CD8-positive, alpha-beta memory T cell (primary cell): ENCODE results near the gene HLCS. TPM values are rescaled to one million over a fixed set of nuclear protein-coding genes. Genes with fewer than 3 reads are reported as not detected.
"Not testable (repeated sequence)": the region's sequence is repeated elsewhere in the genome, so short reads cannot be mapped to it uniquely, and the experiment has no call there.

Experiments
- CTCF ChIA-PET: fragments of 350-600 bp; sonication (Branson Sonifier 250); formaldehyde crosslinking; loops from one replicate; lab custom pipeline; 2021; ENCODE audit warnings: antibody characterized with exemption; lab: Charles Lee
- POLR2A ChIA-PET: fragments of 350-600 bp; sonication (Branson Sonifier 250); formaldehyde crosslinking; loops from one replicate; lab custom pipeline; 2021; ENCODE audit warnings: antibody characterized with exemption; lab: Charles Lee
- DNase-seq, 5 donors: peaks; one replicate each; pipeline versions ENCODE4 v3.0.0 to v3.0.0-alpha.2; 2020 to 2022; ENCODE audit warnings: mixed read lengths in 1 of 5
- H3K27ac ChIP-seq: one replicate; pipeline ENCODE4 v1.7.0; 2013; ENCODE audit warnings: low read depth, mild to moderate bottlenecking, low read length, moderate library complexity
- H3K27me3 ChIP-seq: 2 replicates; pipeline ENCODE4 v1.7.0; 2013; ENCODE audit warnings: low read length, mild to moderate bottlenecking; ENCODE audit not compliant: insufficient read depth, poor library complexity, severe bottlenecking
- H3K36me3 ChIP-seq: 2 replicates; pipeline ENCODE4 v1.7.0; 2013; ENCODE audit warnings: mild to moderate bottlenecking, low read length, moderate library complexity; ENCODE audit not compliant: insufficient read depth
- H3K4me1 ChIP-seq: 2 replicates; pipeline ENCODE4 v1.7.0; 2013; ENCODE audit warnings: mild to moderate bottlenecking, low read length, moderate library complexity; ENCODE audit not compliant: insufficient read depth
- H3K4me3 ChIP-seq: 2 replicates; pipeline ENCODE4 v1.7.0; 2013; ENCODE audit warnings: mild to moderate bottlenecking, low read length
- H3K9me3 ChIP-seq: 2 replicates; pipeline ENCODE4 v1.7.0; 2013; ENCODE audit warnings: mild to moderate bottlenecking, low read length
- H3K27ac Mint-ChIP-seq, 8 donors: one replicate each; pipeline ENCODE4 v1.8.0; 2020 to 2021; ENCODE audit warnings: mixed read lengths in 8 of 8, mild to moderate bottlenecking in 6 of 8, inconsistent platforms in 3 of 8, moderate library complexity in 3 of 8
- H3K27me3 Mint-ChIP-seq, 2 donors: one replicate each; pipeline ENCODE4 v1.8.0; 2020 to 2021; ENCODE audit warnings: mixed read lengths in 2 of 2, mild to moderate bottlenecking in 1 of 2, moderate library complexity in 1 of 2
- H3K36me3 Mint-ChIP-seq, 3 donors: one replicate each; pipeline ENCODE4 v1.8.0; 2020 to 2021; ENCODE audit warnings: mixed read lengths in 3 of 3, inconsistent platforms in 1 of 3, mild to moderate bottlenecking in 1 of 3
- H3K4me1 Mint-ChIP-seq, 3 donors: one replicate each; pipeline ENCODE4 v1.8.0; 2020 to 2021; ENCODE audit warnings: mixed read lengths in 3 of 3, inconsistent platforms in 1 of 3, mild to moderate bottlenecking in 1 of 3
- H3K4me3 Mint-ChIP-seq, 7 donors: one replicate each; pipeline ENCODE4 v1.8.0; 2020 to 2021; ENCODE audit warnings: mixed read lengths in 7 of 7, mild to moderate bottlenecking in 6 of 7, moderate library complexity in 4 of 7, inconsistent platforms in 2 of 7
- H3K9me3 Mint-ChIP-seq, 5 donors: one replicate each; pipeline ENCODE4 v1.8.0; 2020 to 2022; ENCODE audit warnings: mixed read lengths in 5 of 5, mild to moderate bottlenecking in 3 of 5, moderate library complexity in 2 of 5, inconsistent platforms in 1 of 5
- polyA plus RNA-seq: library from polyadenylated mRNA; unstranded; fragments of 300-500 nt; fragmentation: Illumina TruSeq; gene quantifications from one replicate; pipeline ENCODE4 v1.2.3, GENCODE V29; 2021
- total RNA-seq, 2 experiments: library from RNA; stranded (reverse); gene quantifications; one replicate each; pipeline ENCODE4 v1.2.3, GENCODE V29; 2021

HLCS gene
- total and polyA plus RNA-seq, 3 experiments from 2014 or later = 12.7 to 14.7 (median 13.4) TPM

- H3K27ac ChIP-seq, H3K9me3 Mint-ChIP-seq, H3K4me3 ChIP-seq, POLR2A ChIA-PET, H3K36me3 Mint-ChIP-seq, H3K27me3 Mint-ChIP-seq, H3K27me3 ChIP-seq, H3K9me3 ChIP-seq, DNase-seq, H3K36me3 ChIP-seq: not testable (repeated sequence)
- H3K4me1 ChIP-seq = peaks cover 11% of the 10 kb centered on the region
- CTCF ChIA-PET = interaction anchor here (0.7 to 5.2 kb wide), 2 partner anchors 12 to 1798 kb away, joined by 3 to 23 read pairs; no protein-coding TSS in a partner anchor
- Mint-ChIP-seq H3K4me3 (peak overlapping the region in 1 of 7 donors; percentile 5), H3K4me1 (peaks cover 9 to 12% (median 12%) of the 10 kb centered on the region in 3 donors), H3K27ac (peak overlapping the region in 2 of 8 donors; percentile 34 to 86)
Measured at GRCh38 chr21:37002851-37003250, 36.4 kb upstream of the HLCS start.

DNA sequence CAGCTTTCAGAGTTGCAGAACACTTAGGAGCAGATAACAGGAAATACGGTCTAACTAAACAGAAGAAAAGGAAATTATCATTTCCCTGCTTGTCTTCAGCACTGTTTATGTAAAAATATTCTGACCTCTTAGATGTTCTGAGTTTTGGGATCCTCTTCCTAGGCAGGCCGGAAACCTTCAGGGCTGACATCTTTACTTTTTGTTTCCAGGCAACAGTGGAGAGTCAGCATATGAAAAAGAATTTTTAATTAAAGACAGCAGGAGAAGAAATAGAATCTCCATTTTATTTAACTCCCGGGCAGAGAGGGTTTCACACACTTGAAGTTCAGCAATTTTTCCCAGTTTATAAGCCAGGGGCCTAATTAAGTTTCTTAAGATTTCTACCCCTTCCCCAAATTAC is 35.0 kb upstream of the HLCS start:
- Histone ChIP-seq H3K9me3 (no peaks in the 10 kb centered on the region), H3K36me3 (no peaks in the 10 kb centered on the region), H3K4me1 (peaks cover 5% of the 10 kb centered on the region), H3K27me3 (no peaks in the 10 kb centered on the region), H3K27ac (no peak overlapping the region), H3K4me3 (no peak overlapping the region)
- POLR2A ChIA-PET = no interaction called here
- peaks cover 7 to 8% (median 8%) of the 10 kb centered on the region in 3 donors for H3K4me1 Mint-ChIP-seq
- CTCF ChIA-PET = interaction anchor here (1.3 to 5.2 kb wide), 2 partner anchors 8 to 11 kb away, joined by 4 to 23 read pairs; no protein-coding TSS in a partner anchor
- DNase-seq = no peak
- H3K4me3 Mint-ChIP-seq = no peak overlapping the region
- H3K36me3 Mint-ChIP-seq = no peaks in the 10 kb centered on the region
- no peaks in the 10 kb centered on the region for H3K9me3 Mint-ChIP-seq
- H3K27me3 Mint-ChIP-seq = peaks cover 0 to 2% of the 10 kb centered on the region in 2 donors
- H3K27ac Mint-ChIP-seq = peak overlapping the region in 3 of 8 donors; percentile 26 to 47 (median 46)

DNA sequence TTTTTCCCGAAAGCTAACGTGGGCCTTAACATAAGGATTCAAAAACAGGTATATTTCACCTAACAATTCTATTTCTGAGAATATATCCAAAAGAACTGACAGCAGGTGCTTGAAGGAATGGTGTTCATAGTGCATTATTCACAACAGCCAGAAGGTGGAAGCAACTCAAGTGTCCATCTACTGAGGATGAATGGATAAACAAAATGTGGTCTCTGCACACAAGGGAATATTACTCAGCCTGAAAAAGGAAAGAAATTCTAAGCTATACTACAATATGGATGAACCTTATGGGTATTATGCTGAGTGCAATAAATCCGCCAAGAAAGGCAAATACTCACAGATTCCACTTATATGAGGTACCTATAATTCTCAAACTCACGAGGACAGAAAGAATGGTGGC is 33.9 kb upstream of the HLCS start:
- Histone ChIP-seq H3K4me3 (no peak overlapping the region), H3K9me3 (no peaks in the 10 kb centered on the region), H3K27me3 (no peaks in the 10 kb centered on the region), H3K4me1 (peaks cover 5% of the 10 kb centered on the region), H3K27ac (no peak overlapping the region), H3K36me3 (no peaks in the 10 kb centered on the region)
- Mint-ChIP-seq H3K4me1 (peaks cover 7 to 8% (median 8%) of the 10 kb centered on the region in 3 donors), H3K9me3 (no peaks in the 10 kb centered on the region), H3K27ac (no peak overlapping the region), H3K36me3 (no peaks in the 10 kb centered on the region), H3K4me3 (no peak overlapping the region), H3K27me3 (peaks cover 0 to 2% of the 10 kb centered on the region in 2 donors)
- POLR2A ChIA-PET = no interaction called here
- CTCF ChIA-PET = interaction anchor here (1.3 to 5.2 kb wide), 2 partner anchors 9 to 10 kb away, joined by 4 to 23 read pairs; no protein-coding TSS in a partner anchor
- DNase-seq = no peak

GRCh38 chr21:36999131-36999898 is 32.8 kb upstream of the HLCS start:
- peaks cover 5% of the 10 kb centered on the region for H3K4me1 ChIP-seq
- DNase-seq = no peak
- H3K27ac Mint-ChIP-seq = no peak overlapping the region
- H3K9me3 Mint-ChIP-seq = no peaks in the 10 kb centered on the region
- H3K36me3 ChIP-seq = no peaks in the 10 kb centered on the region
- H3K27me3 ChIP-seq = no peaks in the 10 kb centered on the region
- no peak overlapping the region for H3K4me3 Mint-ChIP-seq
- H3K4me3 ChIP-seq = no peak overlapping the region
- H3K27ac ChIP-seq = no peak overlapping the region
- POLR2A ChIA-PET = no interaction called here
- CTCF ChIA-PET = interaction anchor here (2.1 to 5.2 kb wide), 2 partner anchors 9 to 11 kb away, joined by 5 to 23 read pairs; no protein-coding TSS in a partner anchor
- peaks cover 0 to 2% of the 10 kb centered on the region in 2 donors for H3K27me3 Mint-ChIP-seq
- no peaks in the 10 kb centered on the region for H3K36me3 Mint-ChIP-seq
- peaks cover 7 to 8% (median 8%) of the 10 kb centered on the region in 3 donors for H3K4me1 Mint-ChIP-seq
- no peaks in the 10 kb centered on the region for H3K9me3 ChIP-seq

DNA sequence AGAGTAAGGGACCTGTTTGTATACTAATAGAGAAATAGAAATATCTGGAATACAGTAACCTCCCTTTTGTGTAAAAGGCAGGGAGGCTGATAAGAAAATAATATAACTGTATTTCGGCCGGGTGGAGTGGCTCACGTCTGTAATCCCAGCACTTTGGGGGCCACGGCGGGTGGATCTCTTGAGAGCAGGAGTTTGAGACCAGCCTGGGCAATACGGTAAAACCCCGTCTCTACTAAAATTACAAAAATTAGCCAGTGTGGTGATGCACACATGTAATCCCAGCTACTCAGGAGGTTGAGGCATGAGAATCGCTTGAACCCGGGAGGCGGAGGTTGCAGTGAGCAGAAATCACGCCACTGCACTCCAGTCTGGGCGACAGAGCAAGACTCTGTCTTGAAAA is 28.8 kb upstream of the HLCS start:
- H3K4me3 Mint-ChIP-seq = peak overlapping the region in 1 of 7 donors; percentile 75
- not testable (repeated sequence) for DNase-seq, H3K4me1 Mint-ChIP-seq

DNA sequence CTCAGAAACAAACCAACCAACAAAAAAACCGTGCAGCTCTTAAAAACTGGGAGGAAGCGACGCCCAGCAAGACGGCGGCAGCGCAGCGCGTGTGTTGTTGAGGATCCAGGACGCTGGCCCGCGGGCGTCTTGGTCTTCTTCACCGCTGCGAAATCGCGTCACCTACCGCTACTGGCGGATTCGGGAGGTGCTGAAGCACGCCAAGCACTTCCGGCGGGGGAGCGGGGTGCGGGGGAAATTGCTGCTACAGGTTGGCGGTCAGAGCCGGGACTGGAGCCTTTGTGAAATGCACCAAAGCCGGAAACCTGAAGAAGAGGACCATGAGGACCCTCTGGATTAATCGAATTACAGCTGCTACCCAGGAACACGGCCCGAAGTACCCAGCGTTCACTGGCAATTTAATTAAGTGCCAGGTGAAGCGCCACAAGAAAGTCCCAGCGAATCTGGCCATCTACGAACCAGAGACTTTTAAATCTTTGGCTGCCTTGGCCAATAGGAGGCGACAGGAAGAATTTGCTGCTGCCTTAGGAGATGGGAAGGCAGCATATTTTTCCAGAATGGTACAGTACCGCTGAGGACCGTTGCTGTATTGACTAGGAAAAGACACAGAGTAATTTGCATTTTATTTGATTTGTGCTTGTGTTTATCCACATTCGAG is 28.2 kb upstream of the HLCS start:
- peak overlapping the region in 5 of 7 donors; percentile 39 to 75 (median 44) for H3K4me3 Mint-ChIP-seq
- H3K36me3 ChIP-seq = no peaks in the 10 kb centered on the region
- no peak overlapping the region for H3K27ac ChIP-seq
- peak in 4 of 5 donors; percentile 21 to 32 (median 22) for DNase-seq
- no peaks in the 10 kb centered on the region for H3K36me3 Mint-ChIP-seq
- POLR2A ChIA-PET = no interaction called here
- H3K9me3 ChIP-seq = no peaks in the 10 kb centered on the region
- H3K4me1 ChIP-seq = no peaks in the 10 kb centered on the region
- H3K9me3 Mint-ChIP-seq = peaks cover 0 to 2% (median 0%) of the 10 kb centered on the region in 5 donors
- peaks cover 0 to 2% of the 10 kb centered on the region in 2 donors for H3K27me3 Mint-ChIP-seq
- no peak overlapping the region for H3K4me3 ChIP-seq
- H3K27me3 ChIP-seq = no peaks in the 10 kb centered on the region
- H3K27ac Mint-ChIP-seq = peak overlapping the region in 2 of 8 donors; percentile 36 to 82
- CTCF ChIA-PET = interaction anchor here (1.1 kb wide), 1 partner anchor 28 kb away, joined by 4 read pairs; the partner anchor contains the start of gene HLCS
- peaks cover 4 to 7% (median 4%) of the 10 kb centered on the region in 3 donors for H3K4me1 Mint-ChIP-seq

More for the DNA sequence above, 28.8 kb upstream of the HLCS start:
- H3K36me3 ChIP-seq, H3K4me3 ChIP-seq, H3K36me3 Mint-ChIP-seq, H3K27me3 ChIP-seq, H3K4me1 ChIP-seq, POLR2A ChIA-PET, H3K27ac ChIP-seq, H3K27me3 Mint-ChIP-seq, H3K9me3 ChIP-seq, H3K9me3 Mint-ChIP-seq: not testable (repeated sequence)
- CTCF ChIA-PET = interaction anchor here (1.3 kb wide), 1 partner anchor 12 kb away, joined by 3 read pairs; no protein-coding TSS in a partner anchor
- peak overlapping the region in 1 of 8 donors; percentile 82 for H3K27ac Mint-ChIP-seq

DNA sequence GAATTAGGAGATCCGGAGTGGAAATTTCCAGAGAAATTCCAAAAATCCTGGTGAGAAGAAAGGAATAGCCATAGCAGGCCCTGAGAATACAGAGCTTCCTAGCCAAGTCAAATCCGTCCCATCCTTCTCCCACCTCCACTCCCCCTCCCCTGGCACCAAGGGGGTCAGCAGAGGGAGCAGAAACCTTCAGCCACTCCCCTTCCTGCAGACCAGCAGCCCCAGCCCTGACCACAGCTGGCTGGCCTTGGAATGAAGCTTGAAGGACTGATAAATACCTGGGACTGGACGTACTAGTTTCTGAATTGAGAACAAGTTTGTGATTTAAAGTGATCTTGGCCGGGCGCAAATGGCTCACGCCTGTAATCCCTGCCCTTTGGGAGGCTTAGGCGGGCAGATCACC is 26.2 kb upstream of the HLCS start:
- Mint-ChIP-seq H3K9me3 (peaks cover 0 to 2% (median 0%) of the 10 kb centered on the region in 5 donors), H3K4me1 (peaks cover 8 to 17% (median 13%) of the 10 kb centered on the region in 3 donors), H3K36me3 (no peaks in the 10 kb centered on the region), H3K27me3 (no peaks in the 10 kb centered on the region), H3K4me3 (no peak overlapping the region), H3K27ac (no peak overlapping the region)
- no peaks in the 10 kb centered on the region for H3K4me1 ChIP-seq
- H3K27me3 ChIP-seq = no peaks in the 10 kb centered on the region
- DNase-seq = no peak
- ChIA-PET POLR2A (no interaction called here), CTCF (interaction anchor here (1.4 to 5.2 kb wide), 3 partner anchors 14 to 18 kb away, joined by 4 to 44 read pairs (median 21); partner anchors contain the start of gene RIPPLY3)
- no peak overlapping the region for H3K27ac ChIP-seq
- no peaks in the 10 kb centered on the region for H3K9me3 ChIP-seq
- no peak overlapping the region for H3K4me3 ChIP-seq
- no peaks in the 10 kb centered on the region for H3K36me3 ChIP-seq
